ENCODE measurements around the gene GBE1.
A peak's percentile ranks its signal among the peaks of the same experiment; 100 is the strongest.

GBE1 gene

GRCh38 chr3:81468391-81468790 is 293.1 kb downstream of the GBE1 start:
- DNase-seq (ENCODE audit: low spot score): no peak

- no peak for DNase-seq (ENCODE audit: low spot score)
These were observed 295.3 kb downstream of the GBE1 start for GRCh38 chr3:81466201-81466560.

- no peak for DNase-seq (ENCODE audit: low spot score)
These were observed 295.8 kb downstream of the GBE1 start for GRCh38 chr3:81465510-81466200.

DNA sequence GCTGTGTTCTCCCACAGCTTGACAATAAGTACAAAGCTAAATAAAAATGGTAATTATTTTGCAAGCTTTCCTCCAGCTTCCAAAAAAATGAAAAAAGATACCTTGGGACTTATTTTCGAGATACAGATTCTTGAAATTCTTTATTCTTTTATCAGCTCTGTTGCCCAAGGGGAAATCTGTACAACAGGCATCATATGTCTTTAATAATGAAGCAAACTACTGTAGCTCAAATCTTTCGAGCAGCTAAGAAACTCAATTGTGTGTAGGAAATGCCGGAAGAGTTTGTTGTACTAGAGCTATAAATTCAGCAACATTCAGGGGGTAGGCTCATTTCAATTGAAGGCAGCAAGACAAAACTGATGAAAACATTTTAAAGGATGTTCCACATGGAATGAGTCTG is 297.7 kb downstream of the GBE1 start:
- DNase-seq (ENCODE audit: low spot score): peak; percentile 5

- DNase-seq (ENCODE audit: low spot score): no peak
These were observed 298.5 kb downstream of the GBE1 start for GRCh38 chr3:81462921-81463320.

DNA sequence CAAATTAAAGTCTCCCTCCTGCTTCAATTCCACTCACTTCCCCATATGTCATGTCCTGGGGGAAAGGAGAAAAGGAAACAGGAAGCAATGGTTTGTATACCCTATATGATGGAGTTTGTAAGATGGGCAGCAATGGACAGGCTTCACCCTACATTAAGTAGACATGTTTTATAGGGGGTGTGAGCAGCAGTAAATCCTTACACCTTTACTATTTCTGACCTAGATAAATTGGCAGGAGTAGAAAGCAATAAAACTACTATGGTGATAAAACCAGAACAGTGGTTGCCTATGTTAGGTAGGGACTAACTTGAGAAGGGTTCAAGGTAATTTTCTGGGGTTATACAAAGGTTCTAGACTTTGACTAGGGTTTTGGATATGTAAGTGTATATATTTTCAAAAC is 301.7 kb downstream of the GBE1 start:
- no peak for DNase-seq (ENCODE audit: low spot score)

GRCh38 chr3:81452418-81452817 is 309.0 kb downstream of the GBE1 start:
- no peak for DNase-seq (ENCODE audit: low spot score)

DNA sequence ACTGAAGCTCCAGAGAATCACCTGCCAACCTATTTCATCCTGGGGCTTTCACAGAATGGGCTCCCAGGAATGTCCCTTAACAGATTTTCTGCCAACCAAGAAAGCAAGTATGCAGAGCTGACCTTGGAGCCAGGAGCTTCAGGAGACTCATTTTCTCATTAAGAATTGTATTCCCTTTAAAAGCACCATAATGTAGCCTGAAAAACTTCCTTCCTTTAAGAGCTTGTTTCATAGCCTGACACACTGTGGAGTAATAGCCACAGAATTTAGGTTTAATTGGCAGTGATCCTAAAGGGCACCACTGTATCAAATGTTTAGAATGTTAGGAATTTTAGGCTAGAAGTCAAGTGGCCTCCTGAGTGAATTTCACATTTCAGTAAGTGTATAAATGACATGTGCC is 309.8 kb downstream of the GBE1 start:
- DNase-seq (ENCODE audit: low spot score): peak; percentile 13

- DNase-seq (ENCODE audit: low spot score): no peak
These were observed 310.3 kb downstream of the GBE1 start for GRCh38 chr3:81451140-81451539.

DNA sequence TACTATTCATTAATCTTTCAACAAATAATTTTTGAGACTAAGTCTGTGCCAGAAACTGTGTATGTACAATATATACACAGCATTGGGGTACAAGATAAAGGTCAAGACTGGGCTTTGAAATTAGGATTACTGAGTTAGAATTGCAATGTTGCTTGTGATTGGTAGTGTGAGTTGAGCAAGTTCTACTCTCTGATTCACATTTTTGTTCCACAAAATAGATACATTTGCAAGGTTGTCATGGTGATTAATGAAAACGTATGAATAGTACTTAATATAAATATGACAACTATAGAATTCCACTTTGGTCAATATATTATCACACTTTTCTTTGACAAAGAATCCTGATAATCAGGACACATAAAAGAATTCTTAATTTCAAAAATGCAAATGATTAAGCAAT is 314.6 kb downstream of the GBE1 start:
- no peak for DNase-seq (ENCODE audit: low spot score)

DNA sequence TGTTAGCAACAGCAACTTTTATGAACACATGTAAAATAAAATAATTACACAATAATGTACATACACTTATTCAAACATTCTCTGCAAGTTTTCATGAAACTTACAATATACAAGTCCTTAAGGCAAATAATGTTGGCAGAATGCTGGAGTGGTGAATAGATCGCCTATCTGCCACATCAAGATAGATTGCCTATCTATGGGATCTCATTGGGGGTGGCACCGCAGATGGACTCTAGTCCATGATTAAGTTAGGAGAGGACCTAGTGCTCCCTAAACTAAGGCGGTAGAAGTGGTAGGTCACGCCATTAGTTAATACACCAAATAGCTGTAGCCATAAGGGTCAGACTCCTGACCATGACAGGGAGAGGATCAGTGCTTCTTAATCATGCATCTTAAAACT is 315.7 kb downstream of the GBE1 start:
- DNase-seq (ENCODE audit: low spot score): no peak

DNA sequence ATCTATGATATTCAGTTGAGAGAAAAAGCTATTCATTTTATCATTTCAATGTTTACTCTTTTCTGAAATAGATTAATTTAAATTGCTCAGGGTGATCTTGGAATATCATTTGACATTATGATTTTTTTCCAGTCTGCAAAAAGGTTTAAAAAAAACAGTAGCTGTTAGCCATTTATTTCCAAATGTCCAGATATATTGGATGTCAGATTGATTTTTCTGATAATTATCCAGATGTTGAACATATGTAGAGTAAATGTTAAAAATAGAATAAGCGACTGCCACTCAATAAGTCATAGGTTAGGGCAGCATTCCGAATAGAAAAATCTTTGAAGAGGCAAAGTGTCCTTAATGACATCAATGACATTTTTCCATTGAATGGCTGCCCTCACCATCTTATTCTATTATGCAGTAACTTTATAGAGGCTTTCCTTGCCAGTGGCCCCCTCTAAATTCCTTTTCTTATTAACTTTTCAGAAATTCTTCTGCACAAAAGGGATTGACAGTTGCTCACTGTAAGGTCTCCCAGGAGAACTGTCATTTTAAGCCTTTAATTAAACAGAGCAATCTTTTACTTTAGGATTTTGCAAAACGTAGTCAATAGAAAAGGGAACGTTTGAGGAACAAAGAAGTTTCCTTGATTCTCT is 316.5 kb downstream of the GBE1 start:
- no peak for DNase-seq (ENCODE audit: low spot score)

- peak; percentile 72 for DNase-seq (ENCODE audit: low spot score)
These were observed 317.5 kb downstream of the GBE1 start for GRCh38 chr3:81443958-81444357.

GRCh38 chr3:81443457-81443782 is 318.0 kb downstream of the GBE1 start:
- no peak for DNase-seq (ENCODE audit: low spot score)

DNA sequence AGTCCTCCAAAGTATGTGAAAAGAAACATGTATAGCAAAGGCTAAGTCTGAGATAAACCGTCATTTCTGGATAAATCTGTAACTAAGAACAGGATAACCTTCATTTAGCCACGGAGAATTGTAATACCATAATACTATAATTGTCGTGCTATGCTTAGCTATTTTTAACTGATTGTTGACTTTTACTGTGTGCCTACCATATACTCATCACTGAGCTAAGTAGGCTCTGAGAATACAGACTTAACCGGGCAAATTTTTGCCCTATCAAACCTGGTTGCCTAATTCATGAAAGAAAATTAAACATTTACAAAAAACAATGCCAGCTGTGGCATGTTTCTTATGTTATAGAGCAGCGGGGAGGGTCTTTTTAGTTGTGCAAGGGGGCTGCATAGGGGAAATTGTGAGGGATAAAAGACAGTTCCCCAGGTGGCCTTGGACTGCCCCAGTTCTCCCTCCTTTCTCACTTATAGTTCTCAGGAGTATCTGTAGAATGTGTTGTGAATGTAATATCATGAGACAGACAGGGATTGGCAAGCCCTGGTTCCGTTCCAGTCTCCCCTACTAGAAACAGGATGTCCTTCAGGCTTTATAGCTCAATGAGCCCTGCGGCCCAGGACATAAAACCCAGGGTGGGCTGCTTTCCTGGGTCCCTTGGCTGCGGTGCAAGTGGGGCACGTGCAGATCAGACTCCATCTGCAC is 318.5 kb downstream of the GBE1 start:
- DNase-seq (ENCODE audit: low spot score): no peak

- no peak for DNase-seq (ENCODE audit: low spot score)
These were observed 320.8 kb downstream of the GBE1 start for GRCh38 chr3:81440661-81441060.

All from GM03348 (cell line).